GM18951 (cell line): Measurements from ENCODE around the gene TENM3.

ENCODE experiments used
- POLR2A ChIP-seq: IDR thresholded peaks from 4 replicates; pipeline ENCODE4 v1.6.1; 2011; ENCODE audit warnings: mild to moderate bottlenecking; ENCODE audit not compliant: insufficient read length, insufficient read depth; ENCODE audit errors: extremely low read depth
- in situ Hi-C: fragments of 300-500 bp; cut with MboI; formaldehyde crosslinking; loops from one replicate; pipeline ENCODE4 v1.12.0; 2022; ENCODE audit warnings: low sequenced_read_pairs, mixed read lengths, inconsistent platforms; ENCODE audit not compliant: unreplicated experiment

Gene TENM3

GRCh38 chr4:182764642-182765041, 521.4 kb downstream of the TENM3 start:
- in situ Hi-C loops = no loop called here
- no peak for TF ChIP-seq POLR2A

GRCh38 chr4:182765987-182766856, 523.0 kb downstream of the TENM3 start:
- in situ Hi-C loops = no loop called here
- TF ChIP-seq POLR2A = no peak

GRCh38 chr4:182766857-182767250, 523.7 kb downstream of the TENM3 start:
- in situ Hi-C loops = no loop called here
- no peak for TF ChIP-seq POLR2A

GRCh38 chr4:182768838-182769237, 525.6 kb downstream of the TENM3 start:
- TF ChIP-seq POLR2A = no peak
- in situ Hi-C loops = no loop called here

GRCh38 chr4:182770259-182770995, 527.2 kb downstream of the TENM3 start:
- in situ Hi-C loops = no loop called here
- no peak for TF ChIP-seq POLR2A

- in situ Hi-C loops = no loop called here
- TF ChIP-seq POLR2A = no peak
Measured at GRCh38 chr4:182770996-182771514, 527.9 kb downstream of the TENM3 start.

GRCh38 chr4:182775075-182775474, 531.9 kb downstream of the TENM3 start:
- TF ChIP-seq POLR2A = no peak
- in situ Hi-C loops = no loop called here

GRCh38 chr4:182776376-182777105, 533.3 kb downstream of the TENM3 start:
- in situ Hi-C loops = no loop called here

GRCh38 chr4:182778222-182778982, 535.2 kb downstream of the TENM3 start:
- in situ Hi-C loops = no loop called here

More at GRCh38 chr4:182776376-182777105, 533.3 kb downstream of the TENM3 start:
- TF ChIP-seq POLR2A = no peak

GRCh38 chr4:182786991-182787390, 543.8 kb downstream of the TENM3 start:
- TF ChIP-seq POLR2A = no peak
- in situ Hi-C loops = no loop called here

More at GRCh38 chr4:182778222-182778982, 535.2 kb downstream of the TENM3 start:
- no peak for TF ChIP-seq POLR2A

- TF ChIP-seq POLR2A = no peak
- in situ Hi-C loops = no loop called here
Measured at GRCh38 chr4:182788201-182788600, 545.0 kb downstream of the TENM3 start.

- TF ChIP-seq POLR2A = no peak
- in situ Hi-C loops = no loop called here
Measured at GRCh38 chr4:182789529-182789928, 546.3 kb downstream of the TENM3 start.
